DND-41 (cell line): ENCODE results near the gene COX7B2.

ENCODE experiments used
- ATAC-seq: fragments of 200-7000 bp; cut with Tn5 transposase; 3 replicates; pipeline ENCODE4 v1.9.1; 2021; ENCODE audit warnings: low read depth; ENCODE audit not compliant: insufficient read depth
- DNase-seq: peaks from one replicate; pipeline ENCODE4 v3.0.0-alpha.2; 2020
- H2AFZ ChIP-seq: 2 replicates; pipeline ENCODE4 v1.6.0; 2012; ENCODE audit warnings: low read depth, low read length
- H3K27ac ChIP-seq: 2 replicates; pipeline ENCODE4 v1.5.1; 2012; ENCODE audit warnings: low read length, inconsistent platforms
- H3K27me3 ChIP-seq: fragments of 200-600 bp; sonication (generic); 2 replicates; pipeline ENCODE4 v1.6.0; 2012; ENCODE audit warnings: low read length, mild to moderate bottlenecking, inconsistent platforms; ENCODE audit not compliant: insufficient read depth, poor library complexity
- H3K36me3 ChIP-seq: 2 replicates; pipeline ENCODE4 v1.5.1; 2012; ENCODE audit warnings: low read length, inconsistent platforms; ENCODE audit not compliant: insufficient read depth
- H3K4me1 ChIP-seq: 2 replicates; pipeline ENCODE4 v1.5.1; 2012; ENCODE audit warnings: mild to moderate bottlenecking, low read length; ENCODE audit not compliant: insufficient read depth
- H3K4me2 ChIP-seq: 2 replicates; pipeline ENCODE4 v1.6.0; 2012; ENCODE audit warnings: mild to moderate bottlenecking, moderate library complexity, low read length, inconsistent platforms; ENCODE audit not compliant: insufficient read depth
- H3K4me3 ChIP-seq, 2 experiments: fragments of 200-600 bp in 1 of 2; shearing (Covaris generic) in 1 of 2; 2 replicates each; pipeline ENCODE4 v1.5.1; 2012 to 2016; ENCODE audit warnings: inconsistent platforms in 2 of 2, low read length in 2 of 2, mild to moderate bottlenecking in 2 of 2, low read depth in 1 of 2, moderate library complexity in 1 of 2
- H3K79me2 ChIP-seq: 2 replicates; pipeline ENCODE4 v1.6.0; 2012; ENCODE audit warnings: low read length, inconsistent platforms; ENCODE audit not compliant: insufficient read depth
- H3K9ac ChIP-seq: 2 replicates; pipeline ENCODE4 v1.6.0; 2012; ENCODE audit warnings: low read depth, mild to moderate bottlenecking, inconsistent platforms, low read length, moderate library complexity
- H3K9me3 ChIP-seq: 2 replicates; pipeline ENCODE4 v1.5.1; 2012; ENCODE audit warnings: low read length, moderate library complexity, mild to moderate bottlenecking, inconsistent platforms; ENCODE audit not compliant: insufficient read depth, severe bottlenecking
- H4K20me1 ChIP-seq: 2 replicates; pipeline ENCODE4 v1.6.0; 2012; ENCODE audit warnings: low read length; ENCODE audit not compliant: insufficient read depth
- EZH2 ChIP-seq: IDR thresholded peaks from 3 replicates; pipeline ENCODE4 v1.6.1; 2012; ENCODE audit warnings: borderline replicate concordance, low read depth, mild to moderate bottlenecking, moderate library complexity, low read length, inconsistent platforms; ENCODE audit not compliant: severe bottlenecking
- TF ChIP-seq, protein P1 (sequence below): IDR thresholded peaks from 2 replicates; pipeline ENCODE4 v1.5.1; 2012; ENCODE audit warnings: borderline replicate concordance, low read length, moderate library complexity, mild to moderate bottlenecking; ENCODE audit not compliant: poor library complexity, severe bottlenecking; ENCODE audit errors: extremely low read depth

Gene COX7B2

GRCh38 chr4:46953564-46953963 is 44.5 kb upstream of the COX7B2 start:
- Histone ChIP-seq H3K9ac (no peak overlapping the region), H2AFZ (no peak overlapping the region), H4K20me1 (no peaks in the 10 kb centered on the region), H3K4me3 (no peak overlapping the region), H3K27me3 (no peaks in the 10 kb centered on the region), H3K9me3 (no peaks in the 10 kb centered on the region), H3K4me2 (no peak overlapping the region), H3K4me1 (no peaks in the 10 kb centered on the region), H3K36me3 (no peaks in the 10 kb centered on the region), H3K79me2 (no peaks in the 10 kb centered on the region), H3K27ac (no peak overlapping the region)
- TF ChIP-seq, protein P1, sequence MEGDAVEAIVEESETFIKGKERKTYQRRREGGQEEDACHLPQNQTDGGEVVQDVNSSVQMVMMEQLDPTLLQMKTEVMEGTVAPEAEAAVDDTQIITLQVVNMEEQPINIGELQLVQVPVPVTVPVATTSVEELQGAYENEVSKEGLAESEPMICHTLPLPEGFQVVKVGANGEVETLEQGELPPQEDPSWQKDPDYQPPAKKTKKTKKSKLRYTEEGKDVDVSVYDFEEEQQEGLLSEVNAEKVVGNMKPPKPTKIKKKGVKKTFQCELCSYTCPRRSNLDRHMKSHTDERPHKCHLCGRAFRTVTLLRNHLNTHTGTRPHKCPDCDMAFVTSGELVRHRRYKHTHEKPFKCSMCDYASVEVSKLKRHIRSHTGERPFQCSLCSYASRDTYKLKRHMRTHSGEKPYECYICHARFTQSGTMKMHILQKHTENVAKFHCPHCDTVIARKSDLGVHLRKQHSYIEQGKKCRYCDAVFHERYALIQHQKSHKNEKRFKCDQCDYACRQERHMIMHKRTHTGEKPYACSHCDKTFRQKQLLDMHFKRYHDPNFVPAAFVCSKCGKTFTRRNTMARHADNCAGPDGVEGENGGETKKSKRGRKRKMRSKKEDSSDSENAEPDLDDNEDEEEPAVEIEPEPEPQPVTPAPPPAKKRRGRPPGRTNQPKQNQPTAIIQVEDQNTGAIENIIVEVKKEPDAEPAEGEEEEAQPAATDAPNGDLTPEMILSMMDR, result no peak
- TF ChIP-seq EZH2, result no peak
- ATAC-seq (no peak), DNase-seq (no peak)

- Histone ChIP-seq H3K79me2 (no peaks in the 10 kb centered on the region), H4K20me1 (no peaks in the 10 kb centered on the region), H3K27ac (no peak overlapping the region), H2AFZ (no peak overlapping the region), H3K9ac (no peak overlapping the region), H3K4me3 (no peak overlapping the region), H3K9me3 (no peaks in the 10 kb centered on the region), H3K36me3 (no peaks in the 10 kb centered on the region), H3K4me1 (no peaks in the 10 kb centered on the region), H3K4me2 (no peak overlapping the region), H3K27me3 (no peaks in the 10 kb centered on the region)
- TF ChIP-seq, protein P1, result no peak
- no peak for TF ChIP-seq EZH2
- DNase-seq (no peak), ATAC-seq (no peak)
Observed at GRCh38 chr4:46952451-46952850, 43.4 kb upstream of the COX7B2 start.

GRCh38 chr4:46950826-46951225 is 41.8 kb upstream of the COX7B2 start:
- H3K4me2 ChIP-seq, result no peak overlapping the region
- no peaks in the 10 kb centered on the region for H3K27me3 ChIP-seq
- H4K20me1 ChIP-seq, result no peaks in the 10 kb centered on the region
- H3K4me1 ChIP-seq, result no peaks in the 10 kb centered on the region
- H2AFZ ChIP-seq, result no peak overlapping the region
- no peak overlapping the region for H3K4me3 ChIP-seq
- TF ChIP-seq, protein P1, result no peak
- no peak for TF ChIP-seq EZH2
- no peaks in the 10 kb centered on the region for H3K36me3 ChIP-seq
- H3K27ac ChIP-seq, result no peak overlapping the region
- H3K9ac ChIP-seq, result no peak overlapping the region
- no peaks in the 10 kb centered on the region for H3K9me3 ChIP-seq
- no peaks in the 10 kb centered on the region for H3K79me2 ChIP-seq
- ATAC-seq (no peak), DNase-seq (no peak)

GRCh38 chr4:46949822-46950221 is 40.8 kb upstream of the COX7B2 start:
- TF ChIP-seq, protein P1, result no peak
- TF ChIP-seq EZH2, result no peak
- H3K4me3 ChIP-seq, result no peak overlapping the region
- no peaks in the 10 kb centered on the region for H4K20me1 ChIP-seq
- H3K9ac ChIP-seq, result no peak overlapping the region
- no peaks in the 10 kb centered on the region for H3K9me3 ChIP-seq
- H3K27ac ChIP-seq, result no peak overlapping the region
- H3K36me3 ChIP-seq, result no peaks in the 10 kb centered on the region
- no peak overlapping the region for H3K4me2 ChIP-seq
- H3K4me1 ChIP-seq, result no peaks in the 10 kb centered on the region
- H3K79me2 ChIP-seq, result no peaks in the 10 kb centered on the region
- H3K27me3 ChIP-seq, result no peaks in the 10 kb centered on the region
- ATAC-seq (no peak), DNase-seq (no peak)
- H2AFZ ChIP-seq, result no peak overlapping the region
